CD4-positive, alpha-beta T cell treated with Interleukin-12 subunit alpha and Interleukin-12 subunit beta, for 1 hour (primary cell): ENCODE measurements around the gene ULK4.
"Not testable (repeated sequence)": the region's sequence is repeated elsewhere in the genome, so short reads cannot be mapped to it uniquely, and the experiment has no call there.

Experiments used
- DNase-seq: peaks from one replicate; pipeline ENCODE4 v3.0.0-alpha.2; 2020

Gene ULK4

GRCh38 chr3:41860489-41860888, 101.4 kb downstream of the ULK4 start:
- DNase-seq: not testable (repeated sequence)

GRCh38 chr3:41854956-41855355, 106.9 kb downstream of the ULK4 start:
- DNase-seq: no peak

- no peak for DNase-seq
Measured at GRCh38 chr3:41853540-41854196, 108.2 kb downstream of the ULK4 start.

- no peak for DNase-seq
Measured at GRCh38 chr3:41848753-41849574, 112.9 kb downstream of the ULK4 start.

GRCh38 chr3:41847679-41848078, 114.2 kb downstream of the ULK4 start:
- no peak for DNase-seq

- no peak for DNase-seq
Measured at GRCh38 chr3:41846850-41847249, 115.1 kb downstream of the ULK4 start.

- DNase-seq: no peak
Measured at GRCh38 chr3:41845826-41846225, 116.1 kb downstream of the ULK4 start.

- not testable (repeated sequence) for DNase-seq
Measured at GRCh38 chr3:41844256-41844655, 117.6 kb downstream of the ULK4 start.

- not testable (repeated sequence) for DNase-seq
Measured at GRCh38 chr3:41840936-41841668, 120.8 kb downstream of the ULK4 start.

- DNase-seq: no peak
Measured at GRCh38 chr3:41836360-41837134, 125.4 kb downstream of the ULK4 start.

- DNase-seq: no peak
Measured at GRCh38 chr3:41833628-41834027, 128.3 kb downstream of the ULK4 start.

- no peak for DNase-seq
Measured at GRCh38 chr3:41819236-41819635, 142.7 kb downstream of the ULK4 start.

- DNase-seq: no peak
Measured at GRCh38 chr3:41808618-41809017, 153.3 kb downstream of the ULK4 start.

- no peak for DNase-seq
Measured at GRCh38 chr3:41808152-41808551, 153.8 kb downstream of the ULK4 start.

- DNase-seq: no peak
Measured at GRCh38 chr3:41794748-41795589, 166.9 kb downstream of the ULK4 start.

- no peak for DNase-seq
Measured at GRCh38 chr3:41792806-41793205, 169.1 kb downstream of the ULK4 start.

- no peak for DNase-seq
Measured at GRCh38 chr3:41769106-41769505, 192.8 kb downstream of the ULK4 start.

GRCh38 chr3:41768363-41768762, 193.5 kb downstream of the ULK4 start:
- no peak for DNase-seq

GRCh38 chr3:41762867-41763266, 199.0 kb downstream of the ULK4 start:
- not testable (repeated sequence) for DNase-seq

GRCh38 chr3:41753651-41754050, 208.3 kb downstream of the ULK4 start:
- DNase-seq: no peak

- no peak for DNase-seq
Measured at GRCh38 chr3:41751597-41751996, 210.3 kb downstream of the ULK4 start.

GRCh38 chr3:41749988-41750387, 211.9 kb downstream of the ULK4 start:
- DNase-seq: no peak
